ENCODE data around the gene ERFL. TPM values are rescaled to one million over a fixed set of nuclear protein-coding genes. Genes with fewer than 3 reads are reported as not detected.

ERFL gene
- total and polyA plus RNA-seq, 2 donors (not counting 1 experiment from before 2014, with no cell fraction given): 2.3 to 5.5 TPM

GRCh38 chr19:41906916-41907680 lies 21.2 kb downstream of the ERFL start:
- Histone ChIP-seq H3K27me3 (replicated peaks in 1 of 4; ENCODE audit: control extremely low read depth in 1 of 4, control insufficient read depth in 3 of 4, insufficient read depth in 4 of 4, low read length in 3 of 4) (peaks cover 0 to 3% (median under 1%) of the 10 kb centered on the region in 4 experiments), H4K20me1 (ENCODE audit: control insufficient read depth, insufficient read depth, low read length, poor library complexity, severe bottlenecking) (peaks cover 86% of the 10 kb centered on the region), H3K27ac (ENCODE audit: low read length in 2 of 2) (no peak overlapping the region), H2AFZ (ENCODE audit: insufficient read depth, low read depth, low read length, poor library complexity, severe bottlenecking) (no peak overlapping the region), H3K4me2 (replicated peaks; ENCODE audit: low read depth, low read length, poor library complexity, severe bottlenecking) (no peak overlapping the region), H3K4me3 (ENCODE audit: control extremely low read depth in 1 of 5, extremely low read depth in 1 of 5, insufficient read depth in 1 of 5, low read depth in 2 of 5, low read length in 4 of 5) (no peak overlapping the region), H3K36me3 (replicated peaks in 1 of 2; ENCODE audit: control extremely low read depth in 1 of 2, control insufficient read depth in 1 of 2, extremely low read depth in 1 of 2, insufficient read depth in 2 of 2, low read length in 1 of 2) (peaks cover 0 to 53% of the 10 kb centered on the region in 2 experiments), H3K79me2 (ENCODE audit: control insufficient read depth, insufficient read depth, low read length) (peaks cover 11% of the 10 kb centered on the region), H3K4me1 (ENCODE audit: control insufficient read depth in 2 of 2, insufficient read depth in 2 of 2, low read length in 2 of 2) (peaks cover 6 to 7% of the 10 kb centered on the region in 2 donors), H3K9me3 (ENCODE audit: control extremely low read depth in 1 of 3, control insufficient read depth in 2 of 3, insufficient read depth in 1 of 3, low read length in 2 of 3) (no peaks in the 10 kb centered on the region), H3K9ac (ENCODE audit: low read length) (no peak overlapping the region)
- DNase-seq: no peak
- CTCF ChIA-PET: interaction anchor here (0.6 to 1.1 kb wide), 2 partner anchors 34 to 55 kb away, joined by 3 to 5 read pairs; no protein-coding TSS in a partner anchor
- POLR2A ChIA-PET: interaction anchor here (0.9 kb wide), 1 partner anchor 1302 kb away, joined by 3 read pairs; no protein-coding TSS in a partner anchor
- Mint-ChIP-seq H3K27ac (peak overlapping the region; percentile 5), H3K4me1 (peaks cover 19% of the 10 kb centered on the region), H3K9me3 (ENCODE audit: insufficient read depth) (no peaks in the 10 kb centered on the region), H3K4me3 (no peak overlapping the region), H3K27me3 (peaks cover 5% of the 10 kb centered on the region)
- no peak for ATAC-seq (ENCODE audit: low read depth)
- intact Hi-C loops (cut with micrococcal nuclease): no loop called here
- no peak for TF ChIP-seq EZH2 (IDR thresholded peaks at IDR 0.05; ENCODE audit: borderline replicate concordance, insufficient read depth, low read depth, low read length, poor library complexity, severe bottlenecking)
- TF ChIP-seq, protein P1, sequence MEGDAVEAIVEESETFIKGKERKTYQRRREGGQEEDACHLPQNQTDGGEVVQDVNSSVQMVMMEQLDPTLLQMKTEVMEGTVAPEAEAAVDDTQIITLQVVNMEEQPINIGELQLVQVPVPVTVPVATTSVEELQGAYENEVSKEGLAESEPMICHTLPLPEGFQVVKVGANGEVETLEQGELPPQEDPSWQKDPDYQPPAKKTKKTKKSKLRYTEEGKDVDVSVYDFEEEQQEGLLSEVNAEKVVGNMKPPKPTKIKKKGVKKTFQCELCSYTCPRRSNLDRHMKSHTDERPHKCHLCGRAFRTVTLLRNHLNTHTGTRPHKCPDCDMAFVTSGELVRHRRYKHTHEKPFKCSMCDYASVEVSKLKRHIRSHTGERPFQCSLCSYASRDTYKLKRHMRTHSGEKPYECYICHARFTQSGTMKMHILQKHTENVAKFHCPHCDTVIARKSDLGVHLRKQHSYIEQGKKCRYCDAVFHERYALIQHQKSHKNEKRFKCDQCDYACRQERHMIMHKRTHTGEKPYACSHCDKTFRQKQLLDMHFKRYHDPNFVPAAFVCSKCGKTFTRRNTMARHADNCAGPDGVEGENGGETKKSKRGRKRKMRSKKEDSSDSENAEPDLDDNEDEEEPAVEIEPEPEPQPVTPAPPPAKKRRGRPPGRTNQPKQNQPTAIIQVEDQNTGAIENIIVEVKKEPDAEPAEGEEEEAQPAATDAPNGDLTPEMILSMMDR (IDR thresholded peaks at IDR 0.05): no peak
- WGBS (ENCODE audit: insufficient coverage): 89% methylated on average over 8 of the region's 21 CpGs

DNA sequence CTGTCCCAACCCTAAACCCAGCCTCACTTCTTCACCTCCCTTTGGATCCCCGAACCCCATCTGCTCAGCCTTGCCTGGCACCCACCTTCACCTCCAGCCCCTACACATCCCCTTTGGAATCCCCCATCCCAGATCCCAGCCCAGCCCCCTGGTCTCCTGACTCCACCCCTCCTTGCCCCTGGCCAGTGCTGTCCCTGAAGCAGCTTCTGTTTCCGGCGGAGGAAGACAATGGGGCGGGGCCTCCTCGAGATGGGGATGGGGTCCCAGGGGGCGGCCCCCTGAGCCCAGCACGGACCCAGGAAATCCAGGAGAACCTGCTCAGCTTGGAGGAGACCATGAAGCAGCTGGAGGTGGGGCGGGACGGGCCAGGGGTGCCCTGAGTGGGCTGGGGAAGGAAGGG lies 22.0 kb downstream of the ERFL start:
- no peak for TF ChIP-seq EZH2 (IDR thresholded peaks at IDR 0.05; ENCODE audit: borderline replicate concordance, insufficient read depth, low read depth, low read length, poor library complexity, severe bottlenecking)
- TF ChIP-seq, protein P1 (IDR thresholded peaks at IDR 0.05): no peak
- Histone ChIP-seq H3K4me2 (replicated peaks; ENCODE audit: low read depth, low read length, poor library complexity, severe bottlenecking) (no peak overlapping the region), H2AFZ (ENCODE audit: insufficient read depth, low read depth, low read length, poor library complexity, severe bottlenecking) (no peak overlapping the region), H3K27ac (ENCODE audit: low read length in 2 of 2) (no peak overlapping the region), H3K9me3 (ENCODE audit: control extremely low read depth in 1 of 3, control insufficient read depth in 2 of 3, insufficient read depth in 1 of 3, low read length in 2 of 3) (no peaks in the 10 kb centered on the region), H3K36me3 (replicated peaks in 1 of 2; ENCODE audit: control extremely low read depth in 1 of 2, control insufficient read depth in 1 of 2, extremely low read depth in 1 of 2, insufficient read depth in 2 of 2, low read length in 1 of 2) (peaks cover 6 to 59% of the 10 kb centered on the region in 2 experiments), H3K79me2 (ENCODE audit: control insufficient read depth, insufficient read depth, low read length) (peaks cover 11% of the 10 kb centered on the region), H3K27me3 (replicated peaks in 1 of 4; ENCODE audit: control extremely low read depth in 1 of 4, control insufficient read depth in 3 of 4, insufficient read depth in 4 of 4, low read length in 3 of 4) (no peaks in the 10 kb centered on the region), H3K9ac (ENCODE audit: low read length) (no peak overlapping the region), H3K4me3 (ENCODE audit: control extremely low read depth in 1 of 5, extremely low read depth in 1 of 5, insufficient read depth in 1 of 5, low read depth in 2 of 5, low read length in 4 of 5) (no peak overlapping the region), H4K20me1 (ENCODE audit: control insufficient read depth, insufficient read depth, low read length, poor library complexity, severe bottlenecking) (peaks cover 85% of the 10 kb centered on the region), H3K4me1 (ENCODE audit: control insufficient read depth in 2 of 2, insufficient read depth in 2 of 2, low read length in 2 of 2) (no peaks in the 10 kb centered on the region)
- intact Hi-C loops (cut with micrococcal nuclease): no loop called here
- no peak overlapping the region for H3K4me3 Mint-ChIP-seq
- WGBS (ENCODE audit: insufficient coverage): 88% methylated on average over 7 of the region's 9 CpGs
- no peak for ATAC-seq (ENCODE audit: low read depth)
- H3K9me3 Mint-ChIP-seq (ENCODE audit: insufficient read depth): no peaks in the 10 kb centered on the region
- no peak for DNase-seq
- H3K27me3 Mint-ChIP-seq: no peaks in the 10 kb centered on the region
- H3K27ac Mint-ChIP-seq: no peak overlapping the region
- ChIA-PET CTCF (interaction anchor here (1.0 to 1.1 kb wide), 2 partner anchors 33 kb away, joined by 3 to 5 read pairs; no protein-coding TSS in a partner anchor), POLR2A (interaction anchor here (0.9 kb wide), 1 partner anchor 1301 kb away, joined by 3 read pairs; no protein-coding TSS in a partner anchor)
- H3K4me1 Mint-ChIP-seq: peaks cover 12% of the 10 kb centered on the region
